Keratinocyte (primary cell): ENCODE data around the gene CDKL5. TPM values are rescaled to one million over a fixed set of nuclear protein-coding genes. Genes with fewer than 3 reads are reported as not detected.

ENCODE experiments used
- DNase-seq: peaks from one replicate; pipeline ENCODE4 v3.0.0-alpha.2; 2011; ENCODE audit warnings: low read depth, missing footprints, low spot score
- FAIRE-seq: peaks from 2 replicates; lab custom pipeline; 2011; peaks lifted over from hg19 to GRCh38; lab: Jason Lieb, UNC
- H2AFZ ChIP-seq: 2 replicates; pipeline ENCODE4 v1.6.0; 2012; ENCODE audit warnings: low read length, control low read depth, inconsistent platforms; ENCODE audit not compliant: control insufficient read depth
- H3K27ac ChIP-seq: 2 replicates; pipeline ENCODE4 v1.5.1; 2011; ENCODE audit warnings: low read length; ENCODE audit not compliant: control insufficient read depth, insufficient read depth
- H3K27me3 ChIP-seq: 3 replicates; pipeline ENCODE4 v1.6.0; 2011; ENCODE audit warnings: low read length; ENCODE audit not compliant: control insufficient read depth, insufficient read depth; ENCODE audit errors: extremely low read depth
- H3K36me3 ChIP-seq, 2 experiments: 2 replicates in 1 of 2; 3 replicates in 1 of 2; pipeline ENCODE4 v1.5.1; 2011; ENCODE audit warnings: low read length in 2 of 2, mild to moderate bottlenecking in 1 of 2; ENCODE audit not compliant: control insufficient read depth in 2 of 2, insufficient read depth in 2 of 2; ENCODE audit errors: extremely low read depth in 1 of 2
- H3K4me1 ChIP-seq: 3 replicates; pipeline ENCODE4 v1.5.1; 2011; ENCODE audit warnings: low read length; ENCODE audit not compliant: control insufficient read depth, insufficient read depth; ENCODE audit errors: extremely low read depth
- H3K4me2 ChIP-seq: 3 replicates; pipeline ENCODE4 v1.6.0; 2011; ENCODE audit warnings: low read depth, low read length; ENCODE audit not compliant: control insufficient read depth, insufficient read depth; ENCODE audit errors: extremely low read depth
- H3K4me3 ChIP-seq, 3 experiments: fragments of 200-600 bp in 1 of 3; sonication (generic) in 1 of 3; 2 replicates in 2 of 3; 3 replicates in 1 of 3; pipeline ENCODE4 v1.5.1; 2011 to 2016; ENCODE audit warnings: low read length in 3 of 3, mild to moderate bottlenecking in 3 of 3, control low read depth in 2 of 3, inconsistent platforms in 1 of 3, low read depth in 1 of 3, mixed read lengths in 1 of 3, mixed run types in 1 of 3, moderate library complexity in 1 of 3; ENCODE audit not compliant: control insufficient read depth in 2 of 3, insufficient read depth in 2 of 3; ENCODE audit errors: extremely low read depth in 1 of 3
- H3K79me2 ChIP-seq: 2 replicates; pipeline ENCODE4 v1.6.0; 2012; ENCODE audit warnings: low read length; ENCODE audit not compliant: control insufficient read depth, insufficient read depth
- H3K9ac ChIP-seq: 3 replicates; pipeline ENCODE4 v1.6.0; 2011; ENCODE audit warnings: low read length; ENCODE audit not compliant: control insufficient read depth, insufficient read depth; ENCODE audit errors: extremely low read depth
- H3K9me1 ChIP-seq: 3 replicates; pipeline ENCODE4 v1.6.0; 2011; ENCODE audit warnings: low read length; ENCODE audit not compliant: control insufficient read depth, insufficient read depth; ENCODE audit errors: extremely low read depth
- H3K9me3 ChIP-seq: 2 replicates; pipeline ENCODE4 v1.5.1; 2012; ENCODE audit warnings: low read depth, low read length; ENCODE audit not compliant: control insufficient read depth
- H4K20me1 ChIP-seq: 3 replicates; pipeline ENCODE4 v1.6.0; 2011; ENCODE audit warnings: low read length; ENCODE audit not compliant: control insufficient read depth, insufficient read depth; ENCODE audit errors: extremely low read depth
- EZH2 ChIP-seq: IDR thresholded peaks from one replicate; pipeline ENCODE4 v1.6.1; 2012; ENCODE audit warnings: inconsistent platforms, mild to moderate bottlenecking, low read length, moderate library complexity
- dilution Hi-C: fragments of 300-500 bp; cut with MboI; formaldehyde crosslinking; loops from one replicate; pipeline ENCODE4 v1.7.0; 2020; ENCODE audit warnings: low sequenced_read_pairs; ENCODE audit not compliant: extremely low pct_ligation_motif_present
- polyA plus RNA-seq, 5 experiments: library from polyadenylated mRNA; depleted of rRNA in 3 of 5; stranded (reverse) in 3 of 5; stranded (forward) in 1 of 5; unstranded in 1 of 5; fragments of >200 nt; gene quantifications; 1 replicate in 1 of 5; 2 replicates in 3 of 5; 3 replicates in 1 of 5; pipeline versions ENCODE4 v1.2.1 to v1.2.3, GENCODE V29; 2011 to 2012; ENCODE audit warnings: missing spikeins in 2 of 5, low read depth in 1 of 5, low replicate concordance in 1 of 5
- TF ChIP-seq, protein P1 (sequence below), 3 experiments: IDR thresholded peaks in 1 of 3; conservative IDR thresholded peaks in 1 of 3; optimal IDR thresholded peaks in 1 of 3; 2 replicates in 2 of 3; 3 replicates in 1 of 3; pipeline versions ENCODE3 to v1.5.1; 2011; ENCODE audit warnings: low read length in 3 of 3, mild to moderate bottlenecking in 3 of 3, moderate library complexity in 2 of 3, control low read depth in 1 of 3, inconsistent platforms in 1 of 3; ENCODE audit not compliant: insufficient read depth in 2 of 3; ENCODE audit errors: extremely low read depth in 1 of 3

CDKL5 gene
- polyA plus RNA-seq, 1 donor (not counting 4 experiments of a cell fraction or from before 2014, with no cell fraction given), result 3.4 TPM

DNA sequence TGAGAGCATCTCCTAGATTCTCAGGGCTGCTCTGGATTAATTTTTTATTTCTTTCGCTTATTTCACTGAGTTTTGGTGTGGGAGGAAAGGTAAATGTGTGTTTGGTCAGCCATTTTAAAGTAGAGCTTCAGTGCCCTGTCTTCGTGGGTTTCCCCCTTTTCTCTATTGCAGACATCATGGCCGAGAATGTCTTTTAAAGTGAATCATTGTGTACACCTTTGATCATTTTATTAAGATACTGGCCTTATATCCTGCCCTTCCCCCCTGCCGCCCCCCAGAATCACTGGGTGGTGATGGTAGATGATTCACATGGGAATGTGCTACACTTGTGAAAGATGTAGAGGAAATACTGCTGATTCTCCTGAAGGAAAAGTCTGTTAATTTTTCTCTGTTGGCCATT is 23.8 kb downstream of the CDKL5 start:
- no peak overlapping the region for H3K9ac ChIP-seq
- H3K27me3 ChIP-seq, result no peaks in the 10 kb centered on the region
- no peaks in the 10 kb centered on the region for H3K9me3 ChIP-seq
- no peaks in the 10 kb centered on the region for H3K4me1 ChIP-seq
- no peak overlapping the region for H3K4me3 ChIP-seq
- no peak overlapping the region for H3K4me2 ChIP-seq
- no peak for DNase-seq
- dilution Hi-C loops, result no loop called here
- no peaks in the 10 kb centered on the region for H3K79me2 ChIP-seq
- TF ChIP-seq EZH2, result no peak
- TF ChIP-seq, protein P1, sequence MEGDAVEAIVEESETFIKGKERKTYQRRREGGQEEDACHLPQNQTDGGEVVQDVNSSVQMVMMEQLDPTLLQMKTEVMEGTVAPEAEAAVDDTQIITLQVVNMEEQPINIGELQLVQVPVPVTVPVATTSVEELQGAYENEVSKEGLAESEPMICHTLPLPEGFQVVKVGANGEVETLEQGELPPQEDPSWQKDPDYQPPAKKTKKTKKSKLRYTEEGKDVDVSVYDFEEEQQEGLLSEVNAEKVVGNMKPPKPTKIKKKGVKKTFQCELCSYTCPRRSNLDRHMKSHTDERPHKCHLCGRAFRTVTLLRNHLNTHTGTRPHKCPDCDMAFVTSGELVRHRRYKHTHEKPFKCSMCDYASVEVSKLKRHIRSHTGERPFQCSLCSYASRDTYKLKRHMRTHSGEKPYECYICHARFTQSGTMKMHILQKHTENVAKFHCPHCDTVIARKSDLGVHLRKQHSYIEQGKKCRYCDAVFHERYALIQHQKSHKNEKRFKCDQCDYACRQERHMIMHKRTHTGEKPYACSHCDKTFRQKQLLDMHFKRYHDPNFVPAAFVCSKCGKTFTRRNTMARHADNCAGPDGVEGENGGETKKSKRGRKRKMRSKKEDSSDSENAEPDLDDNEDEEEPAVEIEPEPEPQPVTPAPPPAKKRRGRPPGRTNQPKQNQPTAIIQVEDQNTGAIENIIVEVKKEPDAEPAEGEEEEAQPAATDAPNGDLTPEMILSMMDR (optimal IDR thresholded peaks at IDR 0.05 in 1 of 3, IDR thresholded peaks at IDR 0.05 in 1 of 3, conservative IDR thresholded peaks at IDR 0.05 in 1 of 3; ENCODE audit: extremely low read depth in 1 of 3, insufficient read depth in 2 of 3, low read length in 3 of 3), result no peak
- no peaks in the 10 kb centered on the region for H3K36me3 ChIP-seq
- no peaks in the 10 kb centered on the region for H4K20me1 ChIP-seq
- H3K9me1 ChIP-seq, result no peaks in the 10 kb centered on the region
- no peak for FAIRE-seq
- no peak overlapping the region for H2AFZ ChIP-seq
- no peak overlapping the region for H3K27ac ChIP-seq

DNA sequence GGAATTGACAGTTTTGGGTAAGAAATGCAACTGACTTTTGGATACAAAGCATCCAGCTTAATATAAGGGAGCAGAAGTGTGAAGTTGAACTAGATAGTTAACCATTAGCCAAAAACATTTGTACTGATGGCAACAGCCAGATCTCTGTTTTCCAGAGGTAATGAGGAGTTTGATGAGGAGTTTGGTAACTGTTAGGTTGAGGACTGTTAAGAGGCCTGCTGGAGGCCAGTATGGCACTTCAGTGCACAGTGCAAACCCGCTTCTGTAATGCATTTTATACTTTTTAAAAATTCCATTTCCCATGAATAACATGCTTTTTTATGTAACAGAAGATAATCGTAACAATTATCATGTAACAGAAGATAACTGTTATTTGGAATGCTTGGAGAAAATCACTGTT is 30.0 kb downstream of the CDKL5 start:
- dilution Hi-C loops, result no loop called here
- H3K36me3 ChIP-seq, result no peaks in the 10 kb centered on the region
- no peak overlapping the region for H2AFZ ChIP-seq
- H3K79me2 ChIP-seq, result no peaks in the 10 kb centered on the region
- no peak overlapping the region for H3K4me2 ChIP-seq
- FAIRE-seq (no peak), DNase-seq (no peak)
- H3K27me3 ChIP-seq, result no peaks in the 10 kb centered on the region
- no peaks in the 10 kb centered on the region for H3K9me3 ChIP-seq
- no peaks in the 10 kb centered on the region for H3K9me1 ChIP-seq
- H4K20me1 ChIP-seq, result no peaks in the 10 kb centered on the region
- no peaks in the 10 kb centered on the region for H3K4me1 ChIP-seq
- TF ChIP-seq, protein P1 (optimal IDR thresholded peaks at IDR 0.05 in 1 of 3, IDR thresholded peaks at IDR 0.05 in 1 of 3, conservative IDR thresholded peaks at IDR 0.05 in 1 of 3; ENCODE audit: extremely low read depth in 1 of 3, insufficient read depth in 2 of 3, low read length in 3 of 3), result no peak
- TF ChIP-seq EZH2, result no peak
- H3K4me3 ChIP-seq, result no peak overlapping the region
- no peak overlapping the region for H3K27ac ChIP-seq
- no peak overlapping the region for H3K9ac ChIP-seq
